H9 (cell line): ENCODE results near the gene GFOD2. TPM values are rescaled to one million over a fixed set of nuclear protein-coding genes. Genes with fewer than 3 reads are reported as not detected.

Experiments used
- DNase-seq: peaks from one replicate; pipeline ENCODE4 v3.0.0-alpha.2; 2017
- H2AFZ ChIP-seq: one replicate; pipeline ENCODE4 v1.6.1; 2013; ENCODE audit warnings: mild to moderate bottlenecking, low read length, control low read depth, moderate library complexity
- H2AK5ac ChIP-seq: 2 replicates; pipeline ENCODE4 v1.6.1; 2013; ENCODE audit warnings: low read length, control low read depth, mixed read lengths; ENCODE audit not compliant: insufficient read length
- H2BK120ac ChIP-seq: one replicate; pipeline ENCODE4 v1.6.1; 2013; ENCODE audit warnings: low read depth, mild to moderate bottlenecking, low read length, control low read depth, inconsistent platforms; ENCODE audit not compliant: poor library complexity, severe bottlenecking
- H2BK12ac ChIP-seq: 2 replicates; pipeline ENCODE4 v1.6.1; 2013; ENCODE audit warnings: low read length, control low read depth, mixed read lengths, low read depth; ENCODE audit not compliant: insufficient read length
- H2BK15ac ChIP-seq: 2 replicates; pipeline ENCODE4 v1.6.1; 2013; ENCODE audit warnings: low read depth, low read length, control low read depth
- H2BK20ac ChIP-seq: one replicate; pipeline ENCODE4 v1.6.1; 2013; ENCODE audit warnings: low read depth, mild to moderate bottlenecking, low read length, control low read depth, inconsistent platforms; ENCODE audit not compliant: poor library complexity, severe bottlenecking
- H2BK5ac ChIP-seq: 2 replicates; pipeline ENCODE4 v1.6.1; 2013; ENCODE audit warnings: low read length, control low read depth, mixed read lengths; ENCODE audit not compliant: insufficient read length
- H3K14ac ChIP-seq: 2 replicates; pipeline ENCODE4 v1.6.1; 2013; ENCODE audit warnings: low read length, control low read depth; ENCODE audit not compliant: insufficient read depth
- H3K18ac ChIP-seq: 2 replicates; pipeline ENCODE4 v1.6.1; 2013; ENCODE audit warnings: low read depth, mild to moderate bottlenecking, mixed read lengths, low read length, control low read depth; ENCODE audit not compliant: insufficient read length
- H3K23ac ChIP-seq: 2 replicates; pipeline ENCODE4 v1.6.1; 2013; ENCODE audit warnings: low read length, control low read depth, mixed read lengths, low read depth; ENCODE audit not compliant: insufficient read length
- H3K23me2 ChIP-seq: 2 replicates; pipeline ENCODE4 v1.6.1; 2013; ENCODE audit warnings: low read depth, mild to moderate bottlenecking, mixed read lengths, low read length, control low read depth; ENCODE audit not compliant: insufficient read length, poor library complexity, severe bottlenecking
- H3K27ac ChIP-seq: 2 replicates; pipeline ENCODE4 v1.5.1; 2013; ENCODE audit warnings: low read length, control low read depth, mixed read lengths, low read depth; ENCODE audit not compliant: insufficient read length
- H3K27me3 ChIP-seq: 2 replicates; pipeline ENCODE4 v1.6.1; 2013; ENCODE audit warnings: low read length, control low read depth, inconsistent platforms; ENCODE audit not compliant: insufficient read depth
- H3K4ac ChIP-seq: 2 replicates; pipeline ENCODE4 v1.6.1; 2013; ENCODE audit warnings: low read depth, mild to moderate bottlenecking, control low read depth, inconsistent platforms, low read length, moderate library complexity
- H3K4me1 ChIP-seq: 2 replicates; pipeline ENCODE4 v1.6.1; 2013; ENCODE audit warnings: low read length, control low read depth, inconsistent platforms; ENCODE audit not compliant: insufficient read depth
- H3K4me2 ChIP-seq: 2 replicates; pipeline ENCODE4 v1.6.1; 2013; ENCODE audit warnings: low read length, control low read depth, mixed read lengths; ENCODE audit not compliant: insufficient read length, insufficient read depth
- H3K56ac ChIP-seq: 2 replicates; pipeline ENCODE4 v1.6.1; 2013; ENCODE audit warnings: low read depth, mild to moderate bottlenecking, mixed read lengths, low read length, control low read depth; ENCODE audit not compliant: insufficient read length
- H3K79me1 ChIP-seq: 2 replicates; pipeline ENCODE4 v1.6.1; 2013; ENCODE audit warnings: low read depth, mild to moderate bottlenecking, moderate library complexity, low read length, control low read depth, inconsistent platforms; ENCODE audit not compliant: insufficient read depth, poor library complexity, severe bottlenecking
- H3K79me2 ChIP-seq: 2 replicates; pipeline ENCODE4 v1.6.1; 2013; ENCODE audit warnings: low read length, control low read depth, inconsistent platforms; ENCODE audit not compliant: insufficient read depth
- H3K9ac ChIP-seq: 2 replicates; pipeline ENCODE4 v1.6.1; 2013; ENCODE audit warnings: low read length, control low read depth, mixed read lengths; ENCODE audit not compliant: insufficient read length; ENCODE audit errors: extremely low read depth
- H3K9me3 ChIP-seq: one replicate; pipeline ENCODE4 v1.6.1; 2013; ENCODE audit warnings: low read depth, low read length, inconsistent platforms; ENCODE audit not compliant: control insufficient read depth
- H3T11ph ChIP-seq: one replicate; pipeline ENCODE4 v1.6.1; 2013; ENCODE audit warnings: mild to moderate bottlenecking, low read length, control low read depth, inconsistent platforms
- H4K20me1 ChIP-seq: one replicate; pipeline ENCODE4 v1.6.1; 2013; ENCODE audit not compliant: control insufficient read depth, insufficient read length, insufficient read depth
- H4K5ac ChIP-seq: 2 replicates; pipeline ENCODE4 v1.6.1; 2013; ENCODE audit warnings: low read depth, mild to moderate bottlenecking, mixed read lengths, low read length, control low read depth; ENCODE audit not compliant: insufficient read length
- H4K8ac ChIP-seq: replicated peaks from 2 replicates; pipeline ENCODE4 v1.6.1; 2013; ENCODE audit warnings: low read length, control low read depth, mixed read lengths, low read depth; ENCODE audit not compliant: insufficient read length
- H4K91ac ChIP-seq: 2 replicates; pipeline ENCODE4 v1.6.1; 2013; ENCODE audit warnings: low read depth, mild to moderate bottlenecking, moderate library complexity, mixed read lengths, low read length, control low read depth; ENCODE audit not compliant: insufficient read length
- H3K27ac Mint-ChIP-seq, 3 experiments: 2 replicates in 2 of 3; 3 replicates in 1 of 3; pipeline ENCODE4 v1.8.0; 2020 to 2021; ENCODE audit warnings: mixed read lengths in 3 of 3, mild to moderate bottlenecking in 1 of 3, moderate library complexity in 1 of 3
- H3K27me3 Mint-ChIP-seq: 2 replicates; pipeline ENCODE4 v1.8.0; 2021; ENCODE audit warnings: low read depth, mild to moderate bottlenecking, moderate library complexity, mixed read lengths
- H3K36me3 Mint-ChIP-seq, 3 experiments: 2 replicates in 2 of 3; 3 replicates in 1 of 3; pipeline ENCODE4 v1.8.0; 2020 to 2021; ENCODE audit warnings: low read depth in 3 of 3, mixed read lengths in 3 of 3; ENCODE audit not compliant: insufficient read depth in 1 of 3
- H3K4me1 Mint-ChIP-seq, 2 experiments: 2 replicates each; pipeline ENCODE4 v1.8.0; 2020; ENCODE audit warnings: mixed read lengths in 2 of 2
- H3K4me3 Mint-ChIP-seq, 2 experiments: 2 replicates in 1 of 2; 3 replicates in 1 of 2; pipeline ENCODE4 v1.8.0; 2020 to 2021; ENCODE audit warnings: mild to moderate bottlenecking in 2 of 2, mixed read lengths in 2 of 2, moderate library complexity in 1 of 2
- H3K9me3 Mint-ChIP-seq, 2 experiments: 2 replicates in 1 of 2; 3 replicates in 1 of 2; pipeline ENCODE4 v1.8.0; 2020; ENCODE audit warnings: mild to moderate bottlenecking in 2 of 2, mixed read lengths in 2 of 2, moderate library complexity in 1 of 2
- CTCF ChIP-seq: fragments of 200-600 bp; sonication (generic); conservative IDR thresholded peaks from 3 replicates; pipeline ENCODE4 v1.8.0; 2021; ENCODE audit warnings: antibody characterized with exemption, mild to moderate bottlenecking
- WGBS: extraction: QIAGEN DNeasy Blood & Tissue Kit; methylation state at CpG from one replicate; pipeline ENCODE4 v1.1.7; 2013; ENCODE audit warnings: missing lambda C conversion rate, low lambda C conversion rate, mixed read lengths; ENCODE audit not compliant: insufficient read length; ENCODE audit errors: extremely low coverage; 5-methylcytosine and 5-hydroxymethylcytosine counted together
- total RNA-seq: library from RNA; stranded (reverse); gene quantifications from 2 replicates; pipeline ENCODE4 v1.2.1, GENCODE V29; 2021

The GFOD2 gene
- total RNA-seq, 1 experiment from 2014 or later = 21.8 TPM

DNA sequence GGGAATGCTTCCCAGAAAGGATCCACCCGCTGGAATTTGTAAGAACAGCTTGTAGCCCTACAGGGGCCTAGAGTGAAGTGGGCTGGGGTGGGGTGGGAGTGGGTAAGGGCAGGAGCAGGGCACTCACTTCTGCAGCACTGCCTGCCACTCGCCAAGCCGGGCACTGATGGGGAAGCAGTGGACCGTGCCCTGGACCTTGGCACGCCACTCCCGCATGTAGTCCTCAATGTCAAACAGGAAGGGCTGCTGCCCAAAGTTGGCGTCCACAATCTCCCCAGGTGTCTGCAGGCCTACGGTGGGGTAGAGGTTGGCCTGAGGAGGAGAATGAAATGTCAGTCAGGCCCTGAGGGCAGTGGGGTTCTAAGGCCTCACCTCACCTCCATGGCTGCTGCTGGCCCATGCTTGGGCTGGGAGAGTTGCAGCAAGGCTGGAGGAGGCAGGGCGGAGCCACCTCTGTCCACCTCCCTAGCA is 15.7 kb upstream of the GFOD2 start:
- no peaks in the 10 kb centered on the region for H3K4me1 Mint-ChIP-seq
- no peak overlapping the region for H2BK5ac ChIP-seq
- H3K79me2 ChIP-seq = no peaks in the 10 kb centered on the region

More for the DNA sequence above, 15.7 kb upstream of the GFOD2 start:
- H4K20me1 ChIP-seq = no peaks in the 10 kb centered on the region
- H2AFZ ChIP-seq = no peak overlapping the region
- no peak overlapping the region for H2BK12ac ChIP-seq
- no peaks in the 10 kb centered on the region for H3K27me3 ChIP-seq
- H2BK15ac ChIP-seq = no peak overlapping the region
- H3K9me3 ChIP-seq = no peaks in the 10 kb centered on the region
- no peak overlapping the region for H3K14ac ChIP-seq
- H3T11ph ChIP-seq = no peak overlapping the region
- no peak overlapping the region for H3K18ac ChIP-seq
- no peak overlapping the region for H3K27ac ChIP-seq
- H4K8ac ChIP-seq = no peak overlapping the region
- Mint-ChIP-seq H3K27ac (no peak overlapping the region), H3K4me3 (no peak overlapping the region), H3K9me3 (no peaks in the 10 kb centered on the region), H3K27me3 (no peaks in the 10 kb centered on the region), H3K36me3 (peaks cover 13 to 21% (median 20%) of the 10 kb centered on the region in 3 experiments; a peak in 6 of 7 replicates)
- no peak overlapping the region for H4K91ac ChIP-seq
- no CpG with 5 or more reads among the region's 9 CpGs for WGBS
- H3K23ac ChIP-seq = no peak overlapping the region
- no peak overlapping the region for H4K5ac ChIP-seq
- H2AK5ac ChIP-seq = no peak overlapping the region
- no peak for TF ChIP-seq CTCF
- no peak overlapping the region for H3K56ac ChIP-seq
- H3K4me1 ChIP-seq = no peaks in the 10 kb centered on the region
- H3K4ac ChIP-seq = no peak overlapping the region
- no peak for DNase-seq
- no peaks in the 10 kb centered on the region for H3K23me2 ChIP-seq
- no peak overlapping the region for H3K4me2 ChIP-seq
- H2BK20ac ChIP-seq = no peak overlapping the region
- no peaks in the 10 kb centered on the region for H3K79me1 ChIP-seq
- H2BK120ac ChIP-seq = no peak overlapping the region
- H3K9ac ChIP-seq = no peak overlapping the region
